ENCODE results near the gene IGFBP6. TPM values are rescaled to one million over a fixed set of nuclear protein-coding genes. Genes with fewer than 3 reads are reported as not detected.
A peak's percentile ranks its signal among the peaks of the same experiment; 100 is the strongest.

IGFBP6 gene
- total and polyA plus RNA-seq, 9 of the 15 experiments (the other 6 are each of a cell fraction or from before 2014, with no cell fraction given) = 0.15 to 1.4 (median 0.54) TPM

GRCh38 chr12:53049571-53050318 lies 47.7 kb upstream of the IGFBP6 start, which contains the start of gene TNS2 (continued):
- TF ChIP-seq CCNT2 (IDR thresholded peaks at IDR 0.05; ENCODE audit: borderline replicate concordance, extremely low read depth, insufficient read length, low read depth, low read length) = peak; percentile 21
- TF ChIP-seq ELF2 (CRISPR knock-in tag; IDR thresholded peaks at IDR 0.05) = no peak
- no peak for TF ChIP-seq MYNN (IDR thresholded peaks at IDR 0.05)
- TF ChIP-seq MYNN (CRISPR knock-in tag; IDR thresholded peaks at IDR 0.05) = no peak
- no peak for TF ChIP-seq PTRF (tag; IDR thresholded peaks at IDR 0.05)

DNA sequence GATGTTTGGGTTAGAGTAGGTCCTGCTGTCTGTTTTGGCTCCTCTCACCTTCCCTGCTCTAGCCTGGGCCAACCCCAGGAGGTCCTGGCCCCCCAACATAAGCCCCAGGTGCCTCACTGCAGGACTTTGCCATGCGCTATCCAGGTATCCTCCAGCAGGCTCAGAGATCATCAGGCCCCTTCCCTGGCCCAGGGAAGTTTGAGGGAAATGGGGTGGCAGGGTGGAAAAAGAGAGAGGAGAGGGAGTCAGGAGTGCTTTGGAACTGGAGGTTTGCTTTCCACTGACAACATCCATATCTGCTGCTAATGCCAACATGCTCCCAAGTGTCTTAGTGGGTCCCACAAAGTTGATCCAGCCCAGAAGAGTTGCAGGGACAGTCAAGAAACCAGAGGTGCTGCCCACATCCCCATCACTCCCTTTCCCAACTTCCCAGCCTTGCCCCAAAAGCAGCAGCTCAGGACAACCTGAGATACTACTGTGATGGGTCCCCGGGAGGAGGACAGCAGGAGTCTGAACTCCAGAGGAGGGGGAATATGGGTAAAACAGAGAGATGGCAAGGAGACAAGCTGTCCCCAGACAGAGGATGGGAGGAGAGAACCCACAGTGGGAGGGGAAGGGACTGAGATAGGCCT lies 46.9 kb upstream of the IGFBP6 start:
- Histone ChIP-seq H3K9ac (ENCODE audit: insufficient read depth in 1 of 2, low read depth in 2 of 2, low read length in 2 of 2) (peak overlapping the region in 1 of 2 experiments; percentile 89; a peak in 1 of 4 replicates), H3K79me2 (ENCODE audit: control insufficient read depth, insufficient read depth, low read length) (peaks cover 10% of the 10 kb centered on the region; the same call in 2 of the 3 replicates), H3K4me1 (replicated peaks in 1 of 2; ENCODE audit: control insufficient read depth in 2 of 2, insufficient read depth in 2 of 2, low read length in 2 of 2) (peaks cover 51 to 94% of the 10 kb centered on the region in 2 experiments), H3K27me3 (ENCODE audit: control insufficient read depth in 2 of 2, insufficient read depth in 2 of 2, low read length in 2 of 2) (no peaks in the 10 kb centered on the region), H3K36me3 (ENCODE audit: control insufficient read depth, insufficient read depth, low read length) (peaks cover 2% of the 10 kb centered on the region; the same call in 1 of the 3 replicates), H3K4me2 (ENCODE audit: insufficient read depth, low read length) (no peak overlapping the region), H3K9me3 (replicated peaks; ENCODE audit: control insufficient read depth, insufficient read depth, low read depth, low read length) (no peaks in the 10 kb centered on the region), H3K4me3 (no peak overlapping the region), H3K27ac (ENCODE audit: extremely low read depth, low read depth, low read length) (no peak overlapping the region), H3K9me1 (ENCODE audit: control insufficient read depth, insufficient read depth, low read length) (no peaks in the 10 kb centered on the region), H4K20me1 (replicated peaks; ENCODE audit: control insufficient read depth, insufficient read depth, low read length) (no peaks in the 10 kb centered on the region), H2AFZ (ENCODE audit: low read depth, low read length) (no peak overlapping the region)
- ChIA-PET CTCF (ENCODE audit: low intra/inter-chr PET ratio) (no interaction called here), POLR2A (interaction anchor here (0.6 to 1.1 kb wide), 4 partner anchors 9 to 198 kb away, joined by 3 to 4 read pairs (median 3); partner anchors contain the start of gene SPRYD3)
- FAIRE-seq = no peak
- ATAC-seq = no peak
- WGBS (ENCODE audit: insufficient coverage, low coverage, missing lambda C conversion rate) = 79% methylated on average over 2 of the region's 2 CpGs
- BruUV-seq (replicated peaks) = no TSS peak
- intact Hi-C loops (cut with micrococcal nuclease) (no loop called here), in situ Hi-C loops (cut with MboI) (no loop called here)
- no peak for DNase-seq (ENCODE audit: extremely low read depth in 1 of 4, low spot score in 3 of 4)
- TF ChIP-seq IRF9 (tag; IDR thresholded peaks at IDR 0.05) = no peak
- no peak for TF ChIP-seq TEAD1 (CRISPR knock-in tag; IDR thresholded peaks at IDR 0.05)
- TF ChIP-seq RBBP5 (IDR thresholded peaks at IDR 0.05; ENCODE audit: borderline replicate concordance, insufficient read depth, low read length, poor library complexity, severe bottlenecking) = no peak
- TF ChIP-seq, protein P1, sequence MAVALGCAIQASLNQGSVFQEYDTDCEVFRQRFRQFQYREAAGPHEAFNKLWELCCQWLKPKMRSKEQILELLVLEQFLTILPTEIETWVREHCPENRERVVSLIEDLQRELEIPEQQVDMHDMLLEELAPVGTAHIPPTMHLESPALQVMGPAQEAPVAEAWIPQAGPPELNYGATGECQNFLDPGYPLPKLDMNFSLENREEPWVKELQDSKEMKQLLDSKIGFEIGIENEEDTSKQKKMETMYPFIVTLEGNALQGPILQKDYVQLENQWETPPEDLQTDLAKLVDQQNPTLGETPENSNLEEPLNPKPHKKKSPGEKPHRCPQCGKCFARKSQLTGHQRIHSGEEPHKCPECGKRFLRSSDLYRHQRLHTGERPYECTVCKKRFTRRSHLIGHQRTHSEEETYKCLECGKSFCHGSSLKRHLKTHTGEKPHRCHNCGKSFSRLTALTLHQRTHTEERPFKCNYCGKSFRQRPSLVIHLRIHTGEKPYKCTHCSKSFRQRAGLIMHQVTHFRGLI (CRISPR knock-in tag; IDR thresholded peaks at IDR 0.05) = no peak
- TF ChIP-seq HMG20B (CRISPR knock-in tag; IDR thresholded peaks at IDR 0.05) = no peak
- no peak for TF ChIP-seq PCBP2 (IDR thresholded peaks at IDR 0.05; ENCODE audit: low read depth, low read length, poor library complexity, severe bottlenecking)
- no peak for TF ChIP-seq C11orf30 (IDR thresholded peaks at IDR 0.05; ENCODE audit: low read depth)
- TF ChIP-seq, protein P2, sequence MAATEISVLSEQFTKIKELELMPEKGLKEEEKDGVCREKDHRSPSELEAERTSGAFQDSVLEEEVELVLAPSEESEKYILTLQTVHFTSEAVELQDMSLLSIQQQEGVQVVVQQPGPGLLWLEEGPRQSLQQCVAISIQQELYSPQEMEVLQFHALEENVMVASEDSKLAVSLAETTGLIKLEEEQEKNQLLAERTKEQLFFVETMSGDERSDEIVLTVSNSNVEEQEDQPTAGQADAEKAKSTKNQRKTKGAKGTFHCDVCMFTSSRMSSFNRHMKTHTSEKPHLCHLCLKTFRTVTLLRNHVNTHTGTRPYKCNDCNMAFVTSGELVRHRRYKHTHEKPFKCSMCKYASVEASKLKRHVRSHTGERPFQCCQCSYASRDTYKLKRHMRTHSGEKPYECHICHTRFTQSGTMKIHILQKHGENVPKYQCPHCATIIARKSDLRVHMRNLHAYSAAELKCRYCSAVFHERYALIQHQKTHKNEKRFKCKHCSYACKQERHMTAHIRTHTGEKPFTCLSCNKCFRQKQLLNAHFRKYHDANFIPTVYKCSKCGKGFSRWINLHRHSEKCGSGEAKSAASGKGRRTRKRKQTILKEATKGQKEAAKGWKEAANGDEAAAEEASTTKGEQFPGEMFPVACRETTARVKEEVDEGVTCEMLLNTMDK (IDR thresholded peaks at IDR 0.05; ENCODE audit: borderline replicate concordance, insufficient read depth, low read depth, low read length, poor library complexity, severe bottlenecking) = no peak
